Thyroid gland (tissue), 4 donors: ENCODE data around the gene ZNF385B. TPM values are rescaled to one million over a fixed set of nuclear protein-coding genes. Genes with fewer than 3 reads are reported as not detected.

Experiments
- DNase-seq, 2 donors: peaks; one replicate each; pipeline ENCODE4 v3.0.0-alpha.2; 2019
- H3K27ac ChIP-seq, 3 donors: fragments of 200-600 bp; sonication (generic); 1 replicate in 2 of 3; 2 replicates in 1 of 3; pipeline ENCODE4 v1.5.1; 2016 to 2019; ENCODE audit warnings: mild to moderate bottlenecking in 1 of 3, moderate library complexity in 1 of 3
- H3K27me3 ChIP-seq: fragments of 200-600 bp; sonication (generic); one replicate; pipeline ENCODE4 v1.5.1; 2019
- H3K36me3 ChIP-seq, 2 donors: fragments of 200-600 bp; sonication (generic); one replicate each; pipeline ENCODE4 v1.5.1; 2016 to 2019
- H3K4me1 ChIP-seq, 2 donors: fragments of 200-600 bp; sonication (generic); one replicate each; pipeline ENCODE4 v1.5.1; 2017 to 2019
- H3K4me3 ChIP-seq, 3 donors: fragments of 200-600 bp; sonication (generic); replicated peaks in 1 of 3; 1 replicate in 2 of 3; 2 replicates in 1 of 3; pipeline ENCODE4 v1.5.1; 2016; ENCODE audit warnings: mild to moderate bottlenecking in 1 of 3
- H3K9me3 ChIP-seq: fragments of 200-600 bp; sonication (generic); one replicate; pipeline ENCODE4 v1.5.1; 2017
- CTCF ChIP-seq, 6 experiments: fragments of 200-600 bp in 3 of 6; fragments of 450-650 bp in 3 of 6; sonication (generic) in 3 of 6; IDR thresholded peaks; one replicate each; pipeline ENCODE4 v1.5.1; 2016 to 2019; ENCODE audit warnings: antibody characterized with exemption in 6 of 6, mild to moderate bottlenecking in 2 of 6, inconsistent platforms in 1 of 6, moderate library complexity in 1 of 6
- POLR2A ChIP-seq, 2 donors: fragments of 450-650 bp; IDR thresholded peaks; one replicate each; pipeline ENCODE4 v1.6.1; 2017; ENCODE audit warnings: antibody characterized with exemption in 2 of 2, mild to moderate bottlenecking in 2 of 2, moderate library complexity in 1 of 2
- WGBS, 2 donors: methylation state at CpG; one replicate each; pipeline ENCODE4 v1.1.5; 2017; 5-methylcytosine and 5-hydroxymethylcytosine counted together
- intact Hi-C: fragments of 100-400 bp; cut with DNase I; formaldehyde crosslinking; loops from one replicate; pipeline ENCODE4 v1.15.1; 2023
- total RNA-seq, 4 donors: library from RNA; depleted of rRNA; stranded (reverse); fragments of >200 nt; gene quantifications; one replicate each; pipeline ENCODE4 v1.2.3, GENCODE V29; 2016

Gene ZNF385B
- total RNA-seq, 4 donors from 2014 or later = 1.3 to 2.8 (median 1.8) TPM

- H3K27ac ChIP-seq = no peak overlapping the region
- no peaks in the 10 kb centered on the region for H3K36me3 ChIP-seq
- H3K27me3 ChIP-seq = no peaks in the 10 kb centered on the region
- 85 to 92% methylated on average over 1 of the region's 1 CpG for WGBS, 2 donors
- TF ChIP-seq CTCF (IDR thresholded peaks at IDR 0.05) (no peak), POLR2A (IDR thresholded peaks at IDR 0.05) (no peak)
- no peaks in the 10 kb centered on the region for H3K4me1 ChIP-seq
- intact Hi-C loops = no loop called here
- H3K4me3 ChIP-seq = no peak overlapping the region
- no peak for DNase-seq
- H3K9me3 ChIP-seq = no peaks in the 10 kb centered on the region
Measured at GRCh38 chr2:179764710-179765109, 96.7 kb downstream of the ZNF385B start.

GRCh38 chr2:179758636-179759035 lies 102.8 kb downstream of the ZNF385B start:
- WGBS, 2 donors = 86 to 92% methylated on average over 3 of the region's 3 CpGs
- intact Hi-C loops = no loop called here
- DNase-seq = no peak
- H3K4me1 ChIP-seq = no peaks in the 10 kb centered on the region
- no peaks in the 10 kb centered on the region for H3K36me3 ChIP-seq
- H3K27me3 ChIP-seq = no peaks in the 10 kb centered on the region
- TF ChIP-seq POLR2A (IDR thresholded peaks at IDR 0.05) = no peak
- no peak for TF ChIP-seq CTCF (IDR thresholded peaks at IDR 0.05)
- H3K9me3 ChIP-seq = no peaks in the 10 kb centered on the region
- no peak overlapping the region for H3K4me3 ChIP-seq
- H3K27ac ChIP-seq = no peak overlapping the region

- no peak for DNase-seq
- Histone ChIP-seq H3K36me3 (no peaks in the 10 kb centered on the region), H3K27ac (no peak overlapping the region), H3K27me3 (no peaks in the 10 kb centered on the region), H3K4me3 (no peak overlapping the region), H3K9me3 (no peaks in the 10 kb centered on the region), H3K4me1 (no peaks in the 10 kb centered on the region)
- intact Hi-C loops = loop anchor here (5.0 kb wide), 1 partner anchor 329 kb away; no protein-coding TSS in a partner anchor
- TF ChIP-seq CTCF (IDR thresholded peaks at IDR 0.05) = peak in 5 of 6 experiments; percentile 29 to 76 (median 64)
- TF ChIP-seq POLR2A (IDR thresholded peaks at IDR 0.05) = no peak
- 12 to 13% methylated on average over 4 of the region's 4 CpGs for WGBS, 2 donors
Measured at GRCh38 chr2:179751163-179751809, 110.1 kb downstream of the ZNF385B start.

- Histone ChIP-seq H3K4me3 (no peak overlapping the region), H3K27ac (no peak overlapping the region)
Measured at GRCh38 chr2:179749210-179749609, 112.2 kb downstream of the ZNF385B start.

More at GRCh38 chr2:179749210-179749609, 112.2 kb downstream of the ZNF385B start:
- DNase-seq = no peak
- no peaks in the 10 kb centered on the region for H3K36me3 ChIP-seq
- WGBS, 2 donors = 40 to 56% methylated on average over 1 of the region's 1 CpG
- no peak for TF ChIP-seq POLR2A (IDR thresholded peaks at IDR 0.05)
- no peak for TF ChIP-seq CTCF (IDR thresholded peaks at IDR 0.05)
- no peaks in the 10 kb centered on the region for H3K9me3 ChIP-seq
- H3K4me1 ChIP-seq = no peaks in the 10 kb centered on the region
- H3K27me3 ChIP-seq = no peaks in the 10 kb centered on the region
- intact Hi-C loops = no loop called here
